ENCODE results near the gene CDH26.

The CDH26 gene

GRCh38 chr20:60007464-60007863 is 49.2 kb downstream of the CDH26 start:
- Histone ChIP-seq H2AFZ (ENCODE audit: low read length) (no peak overlapping the region), H3K27ac (ENCODE audit: low read length) (no peak overlapping the region), H3K79me2 (ENCODE audit: low read length) (no peaks in the 10 kb centered on the region), H3K36me3 (replicated peaks; ENCODE audit: insufficient read depth, low read length) (no peaks in the 10 kb centered on the region), H3K27me3 (replicated peaks; ENCODE audit: insufficient read depth, low read length) (no peaks in the 10 kb centered on the region), H4K20me1 (ENCODE audit: insufficient read depth, low read length) (no peaks in the 10 kb centered on the region), H3K4me3 (ENCODE audit: low read length) (no peak overlapping the region), H3F3A (ENCODE audit: insufficient read depth, low read length) (no peaks in the 10 kb centered on the region), H3K9me2 (replicated peaks; ENCODE audit: insufficient read depth, low read length) (no peaks in the 10 kb centered on the region), H3K9me3 (replicated peaks; ENCODE audit: insufficient read depth, low read length) (no peaks in the 10 kb centered on the region), H3K4me2 (ENCODE audit: low read depth, low read length) (no peak overlapping the region), H3K9ac (ENCODE audit: low read length) (no peak overlapping the region), H3K4me1 (ENCODE audit: low read length) (no peaks in the 10 kb centered on the region)
- no peak for DNase-seq
- TF ChIP-seq CTCF (IDR thresholded peaks at IDR 0.05; ENCODE audit: low read length): no peak
- TF ChIP-seq EZH2 (optimal IDR thresholded peaks at IDR 0.05; ENCODE audit: low read depth, low read length): no peak
- no peak for TF ChIP-seq EZH2phosphoT487 (IDR thresholded peaks at IDR 0.05; ENCODE audit: low read length)

- Histone ChIP-seq H3K4me2 (ENCODE audit: low read depth, low read length) (no peak overlapping the region), H3K9me3 (replicated peaks; ENCODE audit: insufficient read depth, low read length) (no peaks in the 10 kb centered on the region), H3K36me3 (replicated peaks; ENCODE audit: insufficient read depth, low read length) (no peaks in the 10 kb centered on the region), H3K4me1 (ENCODE audit: low read length) (no peaks in the 10 kb centered on the region), H3K4me3 (ENCODE audit: low read length) (no peak overlapping the region), H3K27me3 (replicated peaks; ENCODE audit: insufficient read depth, low read length) (no peaks in the 10 kb centered on the region), H3K9me2 (replicated peaks; ENCODE audit: insufficient read depth, low read length) (no peaks in the 10 kb centered on the region), H3K27ac (ENCODE audit: low read length) (no peak overlapping the region), H4K20me1 (ENCODE audit: insufficient read depth, low read length) (no peaks in the 10 kb centered on the region), H3F3A (ENCODE audit: insufficient read depth, low read length) (no peaks in the 10 kb centered on the region), H3K79me2 (ENCODE audit: low read length) (no peaks in the 10 kb centered on the region), H2AFZ (ENCODE audit: low read length) (no peak overlapping the region), H3K9ac (ENCODE audit: low read length) (no peak overlapping the region)
- TF ChIP-seq EZH2 (optimal IDR thresholded peaks at IDR 0.05; ENCODE audit: low read depth, low read length): no peak
- no peak for TF ChIP-seq EZH2phosphoT487 (IDR thresholded peaks at IDR 0.05; ENCODE audit: low read length)
- no peak for TF ChIP-seq CTCF (IDR thresholded peaks at IDR 0.05; ENCODE audit: low read length)
- DNase-seq: no peak
Observed at GRCh38 chr20:60008130-60008808, 50.0 kb downstream of the CDH26 start.

DNA sequence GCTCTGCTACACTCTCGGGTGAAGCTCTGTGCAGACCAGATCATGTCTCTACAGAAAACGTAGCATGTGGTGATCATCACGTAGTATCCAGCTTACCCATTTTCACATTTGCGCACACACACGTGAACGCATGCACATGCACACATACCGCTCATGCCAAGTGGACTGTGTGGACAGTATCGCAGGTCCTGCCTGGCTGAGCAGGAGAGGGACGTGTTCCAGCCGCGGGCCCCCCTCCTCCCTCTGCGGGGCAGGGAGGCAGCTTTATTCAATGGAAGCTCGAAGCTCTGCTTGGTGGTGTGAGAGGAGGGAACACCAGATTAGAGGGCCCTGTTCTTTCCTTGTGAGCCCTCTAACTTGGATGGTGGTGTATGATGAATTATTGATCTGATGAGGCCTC is 51.1 kb downstream of the CDH26 start:
- Histone ChIP-seq H3K4me3 (ENCODE audit: low read length) (no peak overlapping the region), H3K9ac (ENCODE audit: low read length) (no peak overlapping the region), H4K20me1 (ENCODE audit: insufficient read depth, low read length) (no peaks in the 10 kb centered on the region), H3K79me2 (ENCODE audit: low read length) (no peaks in the 10 kb centered on the region), H3F3A (ENCODE audit: insufficient read depth, low read length) (no peaks in the 10 kb centered on the region), H3K4me2 (ENCODE audit: low read depth, low read length) (no peak overlapping the region), H2AFZ (ENCODE audit: low read length) (no peak overlapping the region), H3K36me3 (replicated peaks; ENCODE audit: insufficient read depth, low read length) (no peaks in the 10 kb centered on the region), H3K27ac (ENCODE audit: low read length) (no peak overlapping the region), H3K4me1 (ENCODE audit: low read length) (no peaks in the 10 kb centered on the region), H3K9me2 (replicated peaks; ENCODE audit: insufficient read depth, low read length) (no peaks in the 10 kb centered on the region), H3K27me3 (replicated peaks; ENCODE audit: insufficient read depth, low read length) (no peaks in the 10 kb centered on the region), H3K9me3 (replicated peaks; ENCODE audit: insufficient read depth, low read length) (no peaks in the 10 kb centered on the region)
- no peak for DNase-seq
- TF ChIP-seq CTCF (IDR thresholded peaks at IDR 0.05; ENCODE audit: low read length): no peak
- no peak for TF ChIP-seq EZH2 (optimal IDR thresholded peaks at IDR 0.05; ENCODE audit: low read depth, low read length)
- TF ChIP-seq EZH2phosphoT487 (IDR thresholded peaks at IDR 0.05; ENCODE audit: low read length): no peak
